A673 (cell line): ENCODE measurements around the gene PRKG1.

Experiments
- CTCF ChIP-seq: fragments of 300-800, 200-600 bp; sonication (generic); conservative IDR thresholded peaks from 2 replicates; pipeline ENCODE4 v1.5.1; 2017; ENCODE audit warnings: low read depth, mild to moderate bottlenecking, antibody characterized with exemption, low read length, moderate library complexity, mixed read lengths
- EZH2 ChIP-seq: fragments of 200-600 bp; sonication (generic); IDR thresholded peaks from 2 replicates; pipeline ENCODE4 v1.6.1; 2017; ENCODE audit warnings: borderline replicate concordance, low read depth, mild to moderate bottlenecking, mixed read lengths, antibody characterized with exemption, low read length; ENCODE audit not compliant: poor library complexity, severe bottlenecking

- no peak for TF ChIP-seq CTCF
- no peak for TF ChIP-seq EZH2
These were observed 860.1 kb downstream of the PRKG1 start for GRCh38 chr10:51934373-51934772.
